NCI-H146 treated with DMSO at 0.1 percent for 48 hours (cell line): ENCODE data around the gene POGK.
A peak's percentile ranks its signal among the peaks of the same experiment; 100 is the strongest.
"Not testable (repeated sequence)": the region's sequence is repeated elsewhere in the genome, so short reads cannot be mapped to it uniquely, and the experiment has no call there.

ENCODE experiments used
- DNase-seq: peaks from one replicate; lab custom pipeline; 2025; ENCODE audit not compliant: unreplicated experiment; lab: John Stamatoyannopoulos, UW

Gene POGK, protein sequence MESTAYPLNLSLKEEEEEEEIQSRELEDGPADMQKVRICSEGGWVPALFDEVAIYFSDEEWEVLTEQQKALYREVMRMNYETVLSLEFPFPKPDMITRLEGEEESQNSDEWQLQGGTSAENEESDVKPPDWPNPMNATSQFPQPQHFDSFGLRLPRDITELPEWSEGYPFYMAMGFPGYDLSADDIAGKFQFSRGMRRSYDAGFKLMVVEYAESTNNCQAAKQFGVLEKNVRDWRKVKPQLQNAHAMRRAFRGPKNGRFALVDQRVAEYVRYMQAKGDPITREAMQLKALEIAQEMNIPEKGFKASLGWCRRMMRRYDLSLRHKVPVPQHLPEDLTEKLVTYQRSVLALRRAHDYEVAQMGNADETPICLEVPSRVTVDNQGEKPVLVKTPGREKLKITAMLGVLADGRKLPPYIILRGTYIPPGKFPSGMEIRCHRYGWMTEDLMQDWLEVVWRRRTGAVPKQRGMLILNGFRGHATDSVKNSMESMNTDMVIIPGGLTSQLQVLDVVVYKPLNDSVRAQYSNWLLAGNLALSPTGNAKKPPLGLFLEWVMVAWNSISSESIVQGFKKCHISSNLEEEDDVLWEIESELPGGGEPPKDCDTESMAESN

DNA sequence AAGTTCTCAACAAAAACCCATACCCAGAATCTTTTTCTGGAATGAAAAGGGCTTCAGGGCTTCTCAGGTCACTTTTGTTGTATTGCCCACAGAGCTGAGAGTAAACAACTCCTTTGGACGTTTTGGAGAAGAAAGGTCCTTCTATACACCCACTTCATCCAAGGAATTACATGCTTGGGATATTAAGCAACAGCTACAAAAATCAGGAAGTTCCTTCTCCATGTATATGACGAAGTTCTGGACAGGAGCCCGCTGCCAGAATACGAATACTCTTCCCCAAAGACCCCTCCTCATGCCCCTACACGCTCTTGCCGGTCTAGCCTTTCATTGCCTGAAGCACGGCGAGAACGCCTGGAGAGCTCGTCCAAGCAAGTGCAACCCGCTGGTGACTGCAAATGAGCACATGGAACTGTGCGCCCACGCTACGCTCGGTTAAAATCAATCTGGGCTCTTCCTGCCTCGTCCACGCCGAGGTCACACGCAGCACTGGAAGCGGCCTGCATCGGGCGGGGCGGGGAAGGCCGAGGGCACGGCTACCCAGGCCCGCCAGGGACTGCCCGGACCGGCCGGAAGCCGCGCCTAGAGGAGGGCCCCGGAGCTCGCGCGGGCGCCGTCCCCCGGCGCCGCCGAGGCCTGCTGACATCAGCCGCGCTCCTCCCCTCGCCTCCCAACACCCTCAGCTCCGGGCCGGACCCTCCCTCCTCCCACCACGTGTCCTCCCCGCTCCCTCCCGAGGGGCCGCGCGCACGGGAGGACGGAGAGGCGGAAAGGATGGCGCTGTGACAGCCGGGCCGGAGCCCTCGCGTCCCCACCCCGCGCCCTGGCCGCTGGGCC lies at the start of gene POGK:
POGK (plus strand) TSS at position 710 of the 834 bp plus-strand sequence. CDS start 1,482 bp downstream, outside the sequence.
- DNase-seq: peak; percentile 74

DNA sequence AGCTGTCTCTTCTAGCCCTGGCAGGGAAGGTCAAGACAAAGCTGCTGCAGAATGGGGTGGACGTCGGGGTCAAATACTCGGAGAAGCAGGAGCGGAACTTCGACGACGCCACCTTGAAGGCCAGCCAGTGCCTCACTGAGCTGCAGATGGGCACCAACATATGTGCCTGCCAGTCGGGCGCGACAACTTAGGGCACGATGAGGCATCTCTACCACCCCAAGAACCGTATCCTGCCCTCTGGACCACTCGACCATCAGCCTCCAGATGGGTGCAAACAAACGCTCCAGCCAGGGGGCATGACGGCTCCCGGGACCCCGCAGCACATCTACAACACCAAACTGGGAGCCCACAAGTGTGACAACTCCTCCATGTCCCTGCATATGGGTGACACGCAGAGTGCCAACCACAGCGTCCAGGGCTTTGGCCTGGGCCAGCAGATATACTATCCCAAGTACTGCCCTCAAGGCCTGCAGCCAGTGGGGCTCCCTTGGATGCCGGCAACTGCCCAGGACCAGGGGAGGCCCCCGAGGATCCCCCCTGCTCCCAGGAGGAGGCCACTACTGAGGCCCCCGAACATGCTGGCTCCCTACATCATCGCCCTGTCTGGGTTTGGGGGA lies 42.5 kb upstream of the POGK start:
- DNase-seq: no peak

DNA sequence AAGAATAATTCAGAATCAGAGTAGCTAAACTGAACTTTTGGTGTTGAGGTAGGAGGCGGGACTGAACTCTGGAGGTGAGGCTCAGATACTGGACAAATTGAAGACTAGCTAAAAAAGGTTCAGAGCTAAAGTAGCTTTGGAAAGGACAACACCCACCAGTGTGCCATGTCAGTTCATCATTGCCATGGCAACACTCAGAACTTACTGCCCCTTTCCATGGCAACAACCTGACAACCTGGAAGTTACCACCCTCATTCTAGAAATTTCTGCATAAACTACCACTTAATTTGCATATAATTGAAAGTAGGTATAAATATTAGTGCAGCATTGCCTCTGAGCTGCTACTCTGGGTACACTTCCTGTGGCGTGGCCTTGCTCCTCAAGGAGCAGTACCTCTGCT lies 30.3 kb upstream of the POGK start:
- no peak for DNase-seq

DNA sequence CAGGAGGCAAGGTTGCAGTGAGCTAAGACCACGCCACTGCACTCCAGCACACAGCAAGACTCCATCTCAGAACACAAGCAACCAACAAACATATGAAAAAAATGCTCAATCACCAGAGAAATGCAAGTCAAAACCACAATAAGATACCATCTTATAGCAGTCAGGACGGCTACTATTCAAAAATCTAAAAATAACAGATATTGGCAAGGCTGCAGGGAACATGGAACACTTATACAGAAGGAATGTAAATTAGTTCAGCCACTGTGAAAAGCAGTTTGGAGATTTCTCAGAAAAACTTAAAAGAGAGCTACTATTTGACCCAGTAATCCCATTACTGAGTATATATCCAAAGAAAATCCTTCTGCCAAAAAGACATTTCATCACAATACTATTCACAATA lies 27.6 kb upstream of the POGK start:
- DNase-seq: no peak

DNA sequence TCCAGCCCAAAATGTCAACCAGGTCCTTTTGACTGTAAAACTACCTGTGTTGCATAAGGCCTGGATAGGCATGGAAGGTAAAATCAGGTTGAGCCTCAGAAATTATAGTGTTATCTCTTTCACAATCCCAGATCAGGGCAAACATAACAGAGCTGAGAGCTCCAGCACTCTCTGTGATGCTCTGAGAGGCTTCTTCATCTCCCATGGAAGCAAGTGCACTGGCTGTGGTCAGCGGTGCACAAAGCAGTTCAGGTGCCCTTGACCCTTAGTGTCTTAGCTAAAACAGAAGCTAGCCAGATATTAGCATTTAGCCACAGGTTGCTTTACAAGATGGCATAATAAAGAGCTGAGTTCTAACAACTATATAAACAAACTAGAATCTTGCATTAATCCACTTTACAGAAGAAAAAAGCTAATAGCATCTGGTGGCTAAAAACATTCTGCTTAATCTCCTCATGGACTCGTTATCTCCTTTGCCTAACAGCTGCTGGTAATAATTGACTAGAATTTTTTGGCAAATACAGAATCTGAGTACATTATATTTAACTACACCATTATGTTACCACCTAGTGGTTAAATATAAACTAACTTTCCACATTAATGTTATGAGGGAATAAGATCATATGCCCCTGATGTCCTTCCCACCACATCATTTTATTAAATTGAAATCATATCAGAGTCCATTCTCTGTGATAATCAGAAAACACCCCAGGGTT lies 25.6 kb upstream of the POGK start:
- no peak for DNase-seq

DNA sequence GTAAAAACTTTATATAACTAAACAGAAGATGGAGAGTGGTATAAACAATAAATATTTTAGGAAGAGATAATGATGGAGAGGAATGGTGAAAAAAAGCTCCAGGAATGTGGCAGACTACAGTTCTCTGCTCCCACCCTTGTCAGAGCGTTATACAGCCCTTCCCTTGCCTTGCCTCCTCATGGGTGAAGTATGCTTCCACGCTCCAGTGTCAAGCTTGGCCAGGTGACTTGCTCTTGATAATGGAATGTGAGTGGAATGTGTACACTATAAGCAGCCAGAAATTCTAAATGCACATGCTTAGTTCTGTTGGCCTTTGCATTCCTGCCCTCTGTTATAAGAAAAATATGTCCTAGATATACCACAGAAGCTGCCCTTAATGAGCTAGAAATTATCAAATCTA lies 24.7 kb upstream of the POGK start:
- no peak for DNase-seq

DNA sequence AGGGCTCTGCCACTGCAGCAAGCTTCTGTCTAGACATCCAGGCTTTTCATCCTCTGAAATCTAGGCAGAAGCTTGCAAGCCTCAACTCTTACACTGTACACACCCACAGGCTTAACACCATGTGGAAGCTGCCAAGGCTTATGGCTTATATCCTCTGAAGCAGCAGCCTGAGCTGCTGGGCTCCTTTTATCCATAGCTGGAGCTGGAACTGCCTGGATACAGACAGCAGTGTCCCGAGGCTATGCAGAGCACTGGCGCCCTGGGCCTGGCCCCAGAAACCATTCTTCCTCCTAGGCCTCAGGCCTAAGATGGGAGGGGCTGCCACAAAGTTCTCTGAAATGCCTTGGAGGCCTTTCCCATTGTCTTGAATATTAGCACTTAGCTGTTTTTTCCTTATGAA lies 19.3 kb upstream of the POGK start:
- DNase-seq: no peak

DNA sequence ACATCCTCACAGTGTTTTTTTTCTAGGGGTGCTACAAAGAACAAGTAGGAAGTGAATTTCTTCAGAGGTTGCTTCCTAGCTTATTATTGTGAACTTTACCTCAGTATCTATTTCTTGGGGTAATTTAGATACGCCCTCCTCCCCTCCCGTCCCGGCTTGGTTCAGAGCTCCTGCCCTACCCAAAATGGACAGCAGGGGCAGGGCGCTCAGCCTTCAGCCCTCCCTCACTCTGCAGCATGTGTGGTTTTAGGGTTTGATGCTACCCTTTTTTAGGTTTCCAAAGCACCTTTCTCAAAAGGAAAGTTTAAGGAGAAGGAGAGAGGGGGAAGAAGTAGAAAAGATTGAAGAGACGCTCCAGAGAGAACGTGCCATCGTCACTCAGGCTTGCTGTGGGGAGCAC lies 16.9 kb upstream of the POGK start:
- DNase-seq: no peak

DNA sequence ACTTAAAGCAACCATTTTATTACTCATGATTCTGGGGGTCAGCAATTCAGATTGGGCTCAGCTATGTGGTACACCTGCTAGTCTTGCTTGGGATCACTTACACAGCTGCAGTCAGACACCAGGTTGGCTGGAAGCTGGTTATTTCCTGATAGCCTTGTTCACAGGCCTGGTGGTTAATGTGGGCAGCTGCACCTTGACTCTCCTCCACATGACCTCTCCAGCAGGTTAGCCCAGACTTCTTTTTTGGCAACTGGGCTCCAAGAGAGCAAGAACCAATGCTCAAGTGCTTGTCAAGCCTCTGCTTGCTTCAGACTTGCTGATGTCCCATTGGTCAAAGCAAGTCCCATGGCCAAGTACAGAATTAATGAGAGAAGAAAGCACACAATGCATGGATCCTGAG lies 11.8 kb upstream of the POGK start:
- DNase-seq: no peak

DNA sequence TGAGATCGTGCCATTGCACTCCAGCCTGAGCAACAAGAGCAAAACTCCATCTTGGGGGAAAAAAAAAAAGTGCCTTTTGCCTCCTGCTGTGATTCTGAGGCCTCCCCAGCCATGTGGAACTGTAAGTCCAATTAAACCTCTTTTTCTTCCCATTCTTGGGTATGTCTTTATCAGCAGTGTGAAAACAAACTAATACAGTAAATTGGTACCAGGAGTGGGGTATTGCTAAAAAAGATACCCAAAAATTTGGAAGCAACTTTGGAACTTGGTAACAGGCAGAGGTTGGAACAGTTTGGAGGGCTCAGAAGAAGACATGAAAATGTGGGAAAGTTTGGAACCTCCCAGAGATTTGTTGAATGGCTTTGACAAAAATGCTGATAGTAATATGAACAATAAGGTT lies 9.5 kb upstream of the POGK start:
- DNase-seq: not testable (repeated sequence)

DNA sequence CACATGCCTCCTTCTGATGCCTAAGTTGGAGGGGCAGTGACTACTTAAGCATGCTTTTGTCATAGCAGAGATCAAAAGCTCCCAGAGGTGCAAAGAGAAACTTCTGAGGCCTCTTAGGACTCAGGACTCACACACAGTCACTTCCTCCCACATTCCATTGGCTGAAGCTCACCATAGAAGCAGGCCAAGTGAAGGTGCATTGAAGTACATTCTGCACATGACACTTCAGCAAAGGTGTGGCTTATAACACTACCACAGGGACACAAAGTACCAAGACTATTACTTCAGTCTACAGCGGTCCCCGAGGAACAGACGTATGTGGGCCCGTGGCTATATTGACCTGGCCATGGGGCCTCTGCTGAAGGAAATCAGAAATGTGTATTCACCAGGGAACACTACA lies 2.5 kb upstream of the POGK start:
- DNase-seq: no peak

DNA sequence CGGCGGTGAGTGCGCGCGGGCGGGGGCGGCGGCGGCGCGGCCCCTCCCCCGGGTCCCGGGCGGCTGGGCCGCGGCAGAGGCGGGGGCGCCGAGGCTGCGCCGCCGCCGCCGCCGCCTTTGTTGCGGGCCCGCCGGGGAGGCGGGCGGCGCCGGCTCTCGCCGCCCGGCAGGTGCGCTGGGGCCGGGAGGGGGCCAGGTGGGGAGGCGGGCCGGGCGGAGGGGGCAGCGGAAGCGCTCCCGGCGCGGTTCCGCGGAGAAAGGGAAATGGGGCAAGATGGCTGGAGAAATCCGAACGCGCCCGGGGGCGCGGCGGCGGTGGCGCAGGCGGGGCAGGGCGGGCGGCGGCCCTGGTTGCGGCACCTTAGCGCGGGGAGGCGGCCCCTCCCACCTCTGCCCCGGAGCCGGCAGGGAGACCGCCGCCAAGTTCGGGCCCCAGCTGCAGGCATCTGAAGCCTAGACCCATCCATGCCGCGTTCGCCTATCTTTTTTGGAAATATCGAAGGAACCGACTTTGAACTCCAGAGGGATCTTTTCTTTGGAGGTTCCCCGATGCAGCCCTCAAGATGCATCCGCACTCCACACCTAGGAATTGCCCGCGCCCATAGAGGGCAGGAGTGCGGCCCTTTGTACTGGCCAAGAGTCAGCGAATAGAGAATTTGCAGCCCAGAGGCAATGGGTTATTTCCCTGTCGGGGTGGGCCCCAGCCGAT lies 479 bp downstream of the POGK start:
- peak; percentile 38 for DNase-seq

DNA sequence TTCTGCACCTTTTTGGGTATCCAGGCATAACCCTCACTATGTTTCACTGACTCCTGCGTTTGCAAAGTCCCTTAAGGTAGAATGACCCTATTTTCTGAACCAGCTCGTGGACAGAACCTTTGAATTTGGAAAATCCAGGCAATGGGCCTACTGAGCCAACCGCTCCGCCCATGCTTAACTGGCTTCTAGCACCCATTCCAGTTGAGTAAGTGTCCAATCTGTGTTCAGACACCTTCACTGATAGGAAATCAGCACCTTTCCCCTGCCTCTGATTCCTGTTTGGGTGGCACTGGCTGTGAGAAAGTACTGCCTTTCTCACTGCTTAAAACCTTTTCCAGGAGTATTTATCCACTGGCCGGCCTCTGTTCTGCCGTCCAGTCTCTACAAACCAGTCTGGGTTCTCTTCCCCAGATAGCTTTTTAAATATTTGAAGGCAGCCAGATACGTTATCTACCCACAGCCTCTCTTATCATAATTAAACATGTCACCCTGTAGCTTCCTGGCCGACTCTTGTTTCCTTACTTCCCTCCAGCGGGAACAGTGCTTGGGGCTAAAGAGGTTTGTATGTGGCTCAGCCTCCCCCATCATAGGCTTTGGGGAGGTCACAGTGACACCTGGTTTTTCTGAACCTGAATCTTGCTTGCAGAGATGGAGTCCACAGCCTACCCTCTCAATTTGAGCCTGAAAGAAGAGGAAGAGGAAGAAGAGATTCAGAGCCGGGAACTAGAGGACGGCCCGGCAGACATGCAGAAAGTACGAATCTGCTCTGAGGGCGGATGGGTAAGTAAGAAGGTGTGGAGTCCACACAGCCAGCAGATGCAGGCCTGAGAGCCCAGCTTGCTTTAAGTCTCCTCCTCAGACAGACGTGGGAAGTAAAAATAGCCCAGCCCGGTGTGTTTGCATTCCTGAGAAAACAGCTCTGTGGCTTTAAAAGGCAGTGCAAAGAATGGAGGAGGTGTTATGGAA lies 1.3 kb downstream of the POGK start:
- DNase-seq: no peak

DNA sequence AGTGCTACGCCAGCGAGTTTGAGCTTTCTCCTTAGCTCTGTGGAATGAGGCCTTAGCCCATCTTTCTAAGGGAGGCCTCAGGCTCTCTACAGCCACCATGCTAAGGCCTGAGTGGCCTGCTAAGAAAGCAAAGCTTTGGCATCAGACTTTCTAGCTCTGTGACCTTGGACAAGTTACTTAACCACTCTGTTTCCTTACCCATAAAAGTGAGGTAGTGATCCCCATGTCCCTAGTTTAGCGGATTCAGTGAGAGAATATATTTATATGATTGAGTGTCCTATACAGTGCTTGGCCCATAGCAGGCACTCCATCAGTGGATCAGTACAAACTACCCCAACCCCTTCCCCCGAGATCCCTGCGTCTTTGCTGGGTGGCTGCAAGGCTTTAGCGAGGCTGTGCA lies 4.0 kb downstream of the POGK start:
- DNase-seq: no peak

DNA sequence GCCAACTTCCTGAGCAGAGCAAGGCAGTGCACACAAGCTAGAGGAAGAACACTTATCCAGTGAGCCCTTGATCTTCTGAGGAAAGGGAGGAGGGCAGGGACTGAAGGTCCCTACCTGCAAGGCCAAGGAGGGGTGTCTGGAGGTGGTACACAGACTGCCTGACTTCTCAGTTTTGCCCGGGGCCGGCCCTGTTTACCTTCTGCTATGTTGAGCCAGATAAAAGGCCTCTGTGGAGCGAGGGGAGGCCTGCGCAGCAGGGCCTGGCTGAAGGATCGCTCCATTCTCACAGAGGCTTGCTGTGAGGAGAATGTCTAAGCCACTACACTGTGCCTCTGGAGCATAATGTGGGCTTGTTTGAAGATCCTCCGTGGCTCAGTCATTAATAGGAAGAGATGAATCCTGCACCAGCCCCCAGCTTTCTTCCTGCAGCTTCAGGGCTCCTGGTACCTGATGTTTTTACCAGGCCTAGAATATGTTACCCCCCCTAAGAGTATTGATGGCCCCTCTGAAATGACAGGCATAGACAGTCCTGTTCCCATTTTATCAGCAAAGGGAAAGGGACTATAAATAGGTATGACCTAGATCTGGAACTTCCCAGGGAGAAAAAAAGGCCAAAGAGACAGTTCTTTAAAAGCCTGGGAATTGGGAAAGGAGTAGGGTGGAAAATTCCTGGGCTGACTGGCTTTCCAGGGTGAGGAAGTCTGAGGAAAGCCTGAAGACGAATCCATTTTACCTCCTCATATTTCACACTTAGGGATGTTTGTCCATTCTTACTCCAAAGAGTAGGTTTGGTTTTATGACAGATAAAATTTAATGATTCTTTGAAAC lies 4.7 kb downstream of the POGK start:
- no peak for DNase-seq

DNA sequence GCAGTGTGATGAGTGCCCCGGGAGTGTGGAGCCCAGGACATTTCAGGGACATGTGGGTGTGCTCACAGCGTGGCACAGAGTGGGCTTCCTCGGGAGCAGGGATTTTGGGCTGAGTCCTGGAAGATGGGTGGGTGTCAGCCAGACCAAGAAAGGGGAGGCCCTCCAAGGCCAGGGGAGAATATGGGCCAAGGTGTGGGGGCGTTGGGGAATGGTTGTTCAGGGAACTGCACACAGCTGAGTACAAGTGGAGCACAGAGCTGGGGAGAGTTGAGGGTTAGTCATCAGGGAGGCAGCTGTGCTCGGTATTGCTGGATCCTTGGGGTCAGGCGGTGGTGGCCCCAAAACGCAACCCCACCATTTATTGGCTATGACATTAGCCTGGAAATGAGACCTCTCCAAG lies 5.5 kb downstream of the POGK start:
- DNase-seq: no peak

DNA sequence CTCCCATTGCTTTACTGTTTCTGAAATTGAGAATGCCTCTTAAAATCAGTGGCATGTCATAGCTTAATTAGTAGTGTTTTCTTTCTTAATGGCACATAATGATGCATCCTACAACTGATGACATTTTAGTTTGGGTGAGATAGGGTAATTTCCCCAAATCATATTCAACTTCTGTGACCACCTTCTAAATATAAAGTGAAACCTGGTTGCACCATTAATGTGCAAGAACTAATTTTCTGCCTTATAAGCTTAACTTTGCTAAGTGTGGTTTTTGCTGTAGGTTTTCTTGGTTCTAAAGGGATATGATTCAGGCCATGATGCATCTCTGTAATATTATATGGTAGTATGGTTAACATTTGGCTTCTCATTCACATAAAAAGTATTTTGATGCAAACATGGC lies 8.9 kb downstream of the POGK start:
- no peak for DNase-seq

DNA sequence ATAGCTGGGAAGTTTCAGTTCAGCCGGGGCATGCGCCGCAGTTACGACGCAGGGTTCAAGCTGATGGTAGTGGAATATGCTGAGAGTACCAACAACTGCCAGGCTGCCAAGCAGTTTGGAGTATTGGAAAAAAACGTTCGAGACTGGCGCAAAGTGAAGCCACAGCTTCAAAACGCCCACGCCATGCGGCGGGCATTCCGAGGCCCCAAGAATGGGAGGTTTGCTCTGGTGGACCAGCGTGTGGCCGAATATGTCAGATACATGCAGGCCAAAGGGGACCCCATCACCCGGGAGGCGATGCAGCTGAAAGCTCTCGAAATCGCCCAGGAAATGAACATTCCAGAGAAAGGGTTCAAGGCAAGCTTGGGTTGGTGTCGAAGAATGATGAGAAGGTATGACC lies 9.9 kb downstream of the POGK start:
- DNase-seq: no peak
